Hair follicle dermal papilla cell (primary cell): Measurements from ENCODE around the gene ARL1. TPM values are rescaled to one million over a fixed set of nuclear protein-coding genes. Genes with fewer than 3 reads are reported as not detected.

Source experiments
- small RNA-seq: library from RNA; depleted of rRNA; stranded (forward); fragments of <200 nt; gene quantifications from one replicate; pipeline ENCODE3, GENCODE V24; 2012
- total RNA-seq: library from RNA; depleted of rRNA; stranded (reverse); fragments of >200 nt; gene quantifications from 2 replicates; pipeline ENCODE4 v1.2.3, GENCODE V29; 2012

Gene ARL1
- 85.7 and 91.2 TPM in 2 replicates for total RNA-seq

GRCh38 chr12:101407436-101408345 lies at the start of gene ARL1:
Gene ARL1 (minus strand): TSS chr12:101407772. CDS start chr12:101407645, 127 bp downstream.

Small RNA genes within 50 kb of the gene (small RNA-seq; reads per million reads assigned to genes)
- gene RF00019 = not detected
- not detected for gene RNU6-1068P
- gene RPS27P23 = not detected

Other genes starting within 250 kb of the ARL1 start
- not detected in 2 replicates for gene SLC5A8, start 197.5 kb downstream of the ARL1 start, total RNA-seq
- 16.9 and 25.2 TPM in 2 replicates for gene UTP20, start 127.7 kb downstream of the ARL1 start, total RNA-seq
- not detected in 2 replicates for gene SPIC, start 67.6 kb upstream of the ARL1 start, total RNA-seq
- not detected in 2 replicates for gene MYBPC1, start 187.2 kb upstream of the ARL1 start, total RNA-seq